Left lung (tissue), 10 donors: Measurements from ENCODE around the gene AARSD1. TPM values are rescaled to one million over a fixed set of nuclear protein-coding genes. Genes with fewer than 3 reads are reported as not detected.
A peak's percentile ranks its signal among the peaks of the same experiment; 100 is the strongest.
"Not testable (repeated sequence)": the region's sequence is repeated elsewhere in the genome, so short reads cannot be mapped to it uniquely, and the experiment has no call there.

Experiments used
- ATAC-seq: fragments of 200-7000 bp; cut with Tn5 transposase; one replicate; pipeline ENCODE4 v1.9.1; 2020; ENCODE audit warnings: moderate library complexity
- DNase-seq, 4 donors: peaks; one replicate each; pipeline ENCODE4 v3.0.0-alpha.2; 2013 to 2020
- H3K27ac ChIP-seq, 2 donors: fragments of 200-600 bp; sonication (generic) in 1 of 2; one replicate each; pipeline versions ENCODE4 v1.5.0 to v1.8.0; 2020 to 2021
- H3K27me3 ChIP-seq, 2 donors: fragments of 200-600 bp; sonication (generic) in 1 of 2; one replicate each; pipeline versions ENCODE4 v1.5.0 to v1.8.0; 2020 to 2021
- H3K36me3 ChIP-seq, 2 donors: fragments of 200-600 bp; sonication (generic) in 1 of 2; one replicate each; pipeline versions ENCODE4 v1.5.0 to v1.8.0; 2020 to 2021
- H3K4me1 ChIP-seq, 2 donors: fragments of 200-600 bp; one replicate each; pipeline ENCODE4 v1.8.0; 2021
- H3K4me3 ChIP-seq, 2 donors: fragments of 200-600 bp; sonication (generic) in 1 of 2; one replicate each; pipeline versions ENCODE4 v1.5.0 to v1.8.0; 2020 to 2021; ENCODE audit warnings: mild to moderate bottlenecking in 1 of 2
- H3K9me3 ChIP-seq, 2 donors: fragments of 200-600 bp; sonication (generic) in 1 of 2; one replicate each; pipeline versions ENCODE4 v1.5.0 to v1.8.0; 2020 to 2021
- CTCF ChIP-seq, 2 donors: fragments of 200-600 bp; sonication (generic) in 1 of 2; IDR thresholded peaks; one replicate each; pipeline versions ENCODE4 v1.5.0 to v1.8.0; 2021; ENCODE audit warnings: antibody characterized with exemption in 2 of 2
- intact Hi-C, 2 donors: fragments of 100-400 bp; cut with DNase I; formaldehyde crosslinking; loops; one replicate each; pipeline versions ENCODE4 v1.11.2 to v1.14.2; 2022
- polyA plus RNA-seq, 6 donors: library from polyadenylated mRNA; unstranded; fragments of 120-200 nt; gene quantifications; one replicate each; pipeline ENCODE4 v1.2.1, GENCODE V29; 2013; ENCODE audit not compliant: insufficient read length in 6 of 6
- total RNA-seq, 2 donors: library from RNA; stranded (reverse); fragmentation: NEBNext Ultra II Directional; extraction: Animal tissue kit (Norgen Biotek cat#: 25700); gene quantifications; one replicate each; pipeline ENCODE4 v1.2.1, GENCODE V29; 2021
- donor health status: DM: no; HTN: yes; CAD: no.
- donor health status: DM: no; HTN: no; CAD: no.

AARSD1 gene
- total and polyA plus RNA-seq, 8 donors: 27.5 to 91.8 (median 71.1) TPM

DNA sequence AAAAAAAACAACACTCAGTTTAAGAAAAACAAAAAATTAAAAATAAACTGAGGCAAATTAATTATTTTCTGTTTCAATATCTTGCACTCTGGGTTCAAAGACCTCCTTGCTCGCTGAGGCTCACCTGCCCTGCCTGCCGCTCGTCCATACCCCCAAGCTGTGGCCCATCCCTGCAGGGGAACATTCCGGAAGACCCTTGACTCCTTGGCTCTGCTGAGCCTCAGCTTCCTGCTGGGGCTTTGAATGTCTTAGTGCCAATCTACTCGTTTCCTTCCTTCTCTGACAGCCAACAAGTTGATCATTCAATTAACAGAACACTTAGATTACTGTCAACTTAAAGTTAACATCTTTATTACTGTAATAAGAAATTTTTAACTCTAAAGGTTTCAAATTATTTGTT lies 39.4 kb downstream of the AARSD1 start:
- no peak overlapping the region for H3K27ac ChIP-seq
- H3K4me1 ChIP-seq: peaks cover 7 to 42% of the 10 kb centered on the region in 2 donors
- no peaks in the 10 kb centered on the region for H3K9me3 ChIP-seq
- intact Hi-C loops: loop anchor here in 1 of 2 donors (5.0 kb wide), 1 partner anchor 78 kb away; no protein-coding TSS in a partner anchor
- H3K36me3 ChIP-seq: no peaks in the 10 kb centered on the region
- H3K4me3 ChIP-seq: no peak overlapping the region
- ATAC-seq (no peak), DNase-seq (no peak)
- TF ChIP-seq CTCF (IDR thresholded peaks at IDR 0.05): no peak
- H3K27me3 ChIP-seq: no peaks in the 10 kb centered on the region

DNA sequence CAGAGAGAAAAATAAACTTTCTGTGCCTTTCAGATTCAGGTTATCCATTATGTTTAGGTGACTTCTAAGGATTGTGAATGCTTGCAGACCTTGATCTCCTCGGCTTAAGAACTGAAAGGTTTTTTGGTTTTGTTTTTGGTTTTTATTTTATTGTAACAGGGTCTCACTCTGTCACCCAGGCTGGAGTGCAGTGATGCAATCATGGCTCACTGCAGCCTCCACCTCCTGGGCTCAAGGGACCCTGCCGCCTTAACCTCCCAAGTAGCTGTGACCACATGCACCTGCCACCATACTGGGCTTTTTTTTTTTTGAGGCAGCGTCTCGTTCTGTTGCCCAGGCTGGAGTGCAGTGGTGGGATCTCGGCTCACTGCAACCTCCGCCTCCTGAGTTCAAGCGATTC lies 40.8 kb downstream of the AARSD1 start:
- H3K4me3 ChIP-seq, DNase-seq, ATAC-seq, intact Hi-C loops, H3K9me3 ChIP-seq, H3K36me3 ChIP-seq, H3K27me3 ChIP-seq: not testable (repeated sequence)
- Histone ChIP-seq H3K27ac (peak overlapping the region in 1 of 2 donors; percentile 75), H3K4me1 (peaks cover 10 to 44% of the 10 kb centered on the region in 2 donors)

DNA sequence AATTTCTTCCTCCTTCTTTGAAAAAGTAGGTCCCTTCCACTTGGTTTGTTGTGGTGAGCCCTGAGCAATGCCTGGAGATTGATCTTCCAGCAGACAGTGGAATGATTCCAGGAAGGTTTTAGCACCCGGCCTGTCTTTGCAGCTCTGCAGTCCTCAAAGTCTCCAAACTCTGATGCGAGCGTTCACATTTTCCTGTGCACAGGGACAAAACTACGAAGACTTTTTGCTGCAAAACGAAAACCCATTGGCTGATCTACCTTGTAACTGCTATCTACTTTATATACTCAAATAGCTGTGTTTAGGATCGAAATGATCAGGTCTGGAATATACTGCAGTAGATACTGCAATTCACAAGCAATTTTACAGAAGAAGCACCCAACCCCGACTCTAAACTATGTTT lies 42.0 kb downstream of the AARSD1 start:
- no peaks in the 10 kb centered on the region for H3K27me3 ChIP-seq
- no peak for TF ChIP-seq CTCF (IDR thresholded peaks at IDR 0.05)
- peaks cover 10 to 40% of the 10 kb centered on the region in 2 donors for H3K4me1 ChIP-seq
- DNase-seq: peak in 1 of 4 donors; percentile 26
- intact Hi-C loops: no loop called here
- H3K36me3 ChIP-seq: no peaks in the 10 kb centered on the region
- no peaks in the 10 kb centered on the region for H3K9me3 ChIP-seq
- H3K4me3 ChIP-seq: no peak overlapping the region
- no peak for ATAC-seq
- H3K27ac ChIP-seq: peak overlapping the region in 1 of 2 donors; percentile 75

DNA sequence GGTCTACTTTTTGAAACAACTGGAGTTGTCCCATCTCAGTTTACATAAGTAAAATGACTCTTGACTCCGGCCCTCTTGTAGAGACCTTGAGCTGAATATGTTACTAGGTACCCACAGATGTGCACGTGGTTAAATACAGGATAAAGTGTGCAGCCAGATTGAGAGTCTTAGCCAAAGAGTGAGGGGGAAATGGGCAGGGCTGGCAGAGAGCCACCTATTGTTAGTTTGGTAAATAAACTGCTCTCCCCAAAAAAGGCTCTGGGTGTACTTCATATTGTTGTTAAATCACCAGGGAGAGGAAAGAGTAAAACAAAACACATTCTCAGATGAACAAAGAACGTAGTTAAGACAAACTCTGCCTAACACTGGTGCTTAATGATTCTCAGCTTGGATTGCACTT lies 43.3 kb downstream of the AARSD1 start:
- DNase-seq (peak in 1 of 4 donors; percentile 58), ATAC-seq (peak; percentile 69)
- Histone ChIP-seq H3K27me3 (no peaks in the 10 kb centered on the region), H3K36me3 (no peaks in the 10 kb centered on the region), H3K27ac (peak overlapping the region; percentile 19 to 75), H3K4me3 (no peak overlapping the region), H3K4me1 (peaks cover 10 to 40% of the 10 kb centered on the region in 2 donors), H3K9me3 (no peaks in the 10 kb centered on the region)
- intact Hi-C loops: no loop called here
- TF ChIP-seq CTCF (IDR thresholded peaks at IDR 0.05): no peak

GRCh38 chr17:42920106-42920900 lies 44.0 kb downstream of the AARSD1 start:
- no peak for DNase-seq
- intact Hi-C loops: no loop called here
- Histone ChIP-seq H3K36me3 (no peaks in the 10 kb centered on the region), H3K27me3 (no peaks in the 10 kb centered on the region), H3K27ac (peak overlapping the region in 1 of 2 donors; percentile 75), H3K9me3 (no peaks in the 10 kb centered on the region), H3K4me3 (no peak overlapping the region), H3K4me1 (peaks cover 10 to 40% of the 10 kb centered on the region in 2 donors)
- no peak for ATAC-seq
- no peak for TF ChIP-seq CTCF (IDR thresholded peaks at IDR 0.05)

- Histone ChIP-seq H3K27ac (peak overlapping the region in 1 of 2 donors; percentile 75), H3K4me1 (peaks cover 10 to 33% of the 10 kb centered on the region in 2 donors)
- ATAC-seq, intact Hi-C loops, H3K27me3 ChIP-seq, H3K36me3 ChIP-seq, H3K4me3 ChIP-seq, DNase-seq, H3K9me3 ChIP-seq: not testable (repeated sequence)
Observed at GRCh38 chr17:42919522-42920077, 44.7 kb downstream of the AARSD1 start.
